Panc1 (cell line): ENCODE measurements around the gene F11. TPM values are rescaled to one million over a fixed set of nuclear protein-coding genes. Genes with fewer than 3 reads are reported as not detected.

Experiments used
- ATAC-seq: fragments of 200-7000 bp; cut with Tn5 transposase; 2 replicates; pipeline ENCODE4 v1.9.1; 2020; ENCODE audit warnings: mild to moderate bottlenecking, moderate library complexity
- BruUV-seq: library from RNA; stranded (reverse); fragments of 400-500 nt; replicated peaks from 2 replicates; lab custom pipeline; 2021; lab: Mats Ljungman, UMichigan
- CTCF ChIA-PET: fragments of 300-600 bp; sonication (Branson Sonifier 250); formaldehyde crosslinking; loops from one replicate; lab custom pipeline; 2022; ENCODE audit warnings: antibody characterized with exemption; lab: Charles Lee
- POLR2A ChIA-PET: fragments of 300-600 bp; sonication (Branson Sonifier 250); formaldehyde crosslinking; loops from one replicate; lab custom pipeline; 2022; ENCODE audit warnings: antibody characterized with exemption; lab: Charles Lee
- DNase-seq: peaks from one replicate; pipeline ENCODE4 v3.0.0-alpha.2; 2010; ENCODE audit warnings: low read depth, low spot score
- H3K27ac ChIP-seq: 2 replicates; pipeline ENCODE4 v1.5.1; 2011; ENCODE audit warnings: mild to moderate bottlenecking, low read length, inconsistent platforms
- H3K27me3 ChIP-seq: fragments of 200-500 bp; sonication (Bioruptor generic); 2 replicates; pipeline ENCODE4 v1.6.0; 2014; ENCODE audit warnings: low read length, inconsistent platforms; ENCODE audit not compliant: control insufficient read depth, insufficient read depth
- H3K36me3 ChIP-seq: fragments of 200-500 bp; sonication (Bioruptor generic); 2 replicates; pipeline ENCODE4 v1.5.1; 2014; ENCODE audit warnings: inconsistent platforms, mild to moderate bottlenecking, low read length, moderate library complexity; ENCODE audit not compliant: control insufficient read depth, insufficient read depth
- H3K4me1 ChIP-seq: 2 replicates; pipeline ENCODE4 v1.5.1; 2011; ENCODE audit warnings: inconsistent platforms, mild to moderate bottlenecking, low read length, moderate library complexity; ENCODE audit not compliant: control insufficient read depth, insufficient read depth
- H3K4me3 ChIP-seq, 2 experiments: 2 replicates each; pipeline ENCODE4 v1.5.1; 2011 to 2012; ENCODE audit warnings: low read depth in 2 of 2, low read length in 2 of 2, mild to moderate bottlenecking in 2 of 2, inconsistent platforms in 1 of 2, moderate library complexity in 1 of 2
- H3K9me3 ChIP-seq: fragments of 200-500 bp; sonication (Bioruptor generic); 2 replicates; pipeline ENCODE4 v1.5.1; 2014; ENCODE audit warnings: low read depth, mild to moderate bottlenecking, inconsistent platforms, low read length, moderate library complexity; ENCODE audit not compliant: control insufficient read depth, insufficient read depth
- CTCF ChIP-seq: fragments of 450-650 bp; IDR thresholded peaks from 2 replicates; pipeline ENCODE4 v1.5.1; 2017; ENCODE audit warnings: mild to moderate bottlenecking
- POLR2AphosphoS5 ChIP-seq: IDR thresholded peaks from 2 replicates; pipeline ENCODE4 v1.6.1; 2012; ENCODE audit warnings: mild to moderate bottlenecking, low read depth, low read length, moderate library complexity
- REST ChIP-seq, 2 experiments: IDR thresholded peaks; 2 replicates each; pipeline ENCODE4 v1.6.1; 2011 to 2012; ENCODE audit warnings: low read depth in 2 of 2, control low read depth in 1 of 2, low read length in 1 of 2, mild to moderate bottlenecking in 1 of 2, moderate library complexity in 1 of 2; ENCODE audit not compliant: insufficient read depth in 1 of 2
- SIN3A ChIP-seq: IDR thresholded peaks from 2 replicates; pipeline ENCODE4 v1.6.1; 2012; ENCODE audit warnings: low read depth, mild to moderate bottlenecking, low read length, moderate library complexity, borderline replicate concordance; ENCODE audit not compliant: insufficient read depth
- TCF7L2 ChIP-seq: IDR thresholded peaks from 2 replicates; pipeline ENCODE4 v1.6.1; 2011; ENCODE audit warnings: mild to moderate bottlenecking, low read depth, low read length, inconsistent platforms
- in situ Hi-C: cut with HindIII; loops from 2 replicates; pipeline ENCODE4 v1.10.0; 2016; ENCODE audit warnings: low sequenced_read_pairs, low pct_unique_long_range_greater_than_20kb
- intact Hi-C: fragments of 100-400 bp; cut with micrococcal nuclease; formaldehyde crosslinking; loops from one replicate; pipeline ENCODE4 v1.10.0; 2022; ENCODE audit not compliant: unreplicated experiment
- total RNA-seq: library from RNA; stranded (reverse); gene quantifications from one replicate; pipeline ENCODE4 v1.2.1, GENCODE V29; 2021; ENCODE audit not compliant: unreplicated experiment

Gene F11
- total RNA-seq, 1 experiment from 2014 or later = not detected

DNA sequence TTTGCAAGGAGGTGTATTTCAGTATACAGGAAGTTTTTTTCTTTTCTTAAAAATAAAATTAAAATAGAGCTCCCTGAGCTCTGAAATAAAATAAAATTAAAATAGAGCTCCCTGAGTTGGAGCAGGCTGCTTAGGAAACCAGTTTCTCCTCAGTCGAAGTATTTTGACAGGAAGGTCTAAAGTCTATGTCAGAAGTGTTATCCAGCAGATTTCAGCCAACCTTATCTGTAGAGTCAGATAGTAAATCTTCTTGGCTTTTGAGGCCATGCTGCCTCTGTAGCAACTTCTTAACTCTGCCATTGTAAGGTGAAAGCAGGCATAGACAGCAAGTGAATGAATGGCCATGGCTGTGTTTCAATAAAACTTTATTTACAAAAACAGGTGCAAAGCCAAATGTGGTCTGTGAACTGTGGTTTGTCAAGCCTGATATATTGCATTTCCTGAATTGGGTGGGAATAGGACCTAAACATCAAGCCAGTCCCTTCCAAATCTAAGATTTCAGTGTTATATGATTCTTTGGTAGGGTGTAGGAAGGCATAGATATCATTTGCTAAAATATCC, 48.2 kb upstream of the F11 start:
- Histone ChIP-seq H3K27ac (no peak overlapping the region), H3K4me3 (no peak overlapping the region), H3K9me3 (no peaks in the 10 kb centered on the region), H3K27me3 (no peaks in the 10 kb centered on the region), H3K4me1 (no peaks in the 10 kb centered on the region), H3K36me3 (no peaks in the 10 kb centered on the region)
- no peak for DNase-seq
- ChIA-PET CTCF (no interaction called here), POLR2A (no interaction called here)
- TF ChIP-seq SIN3A (no peak), TCF7L2 (no peak), CTCF (no peak), REST (IDR thresholded peaks at IDR 0.05; ENCODE audit: insufficient read depth in 1 of 2, low read depth in 2 of 2, low read length in 1 of 2) (no peak), POLR2AphosphoS5 (no peak)
- no TSS peak for BruUV-seq
- ATAC-seq = no peak
- intact Hi-C loops = no loop called here
- in situ Hi-C loops = no loop called here

DNA sequence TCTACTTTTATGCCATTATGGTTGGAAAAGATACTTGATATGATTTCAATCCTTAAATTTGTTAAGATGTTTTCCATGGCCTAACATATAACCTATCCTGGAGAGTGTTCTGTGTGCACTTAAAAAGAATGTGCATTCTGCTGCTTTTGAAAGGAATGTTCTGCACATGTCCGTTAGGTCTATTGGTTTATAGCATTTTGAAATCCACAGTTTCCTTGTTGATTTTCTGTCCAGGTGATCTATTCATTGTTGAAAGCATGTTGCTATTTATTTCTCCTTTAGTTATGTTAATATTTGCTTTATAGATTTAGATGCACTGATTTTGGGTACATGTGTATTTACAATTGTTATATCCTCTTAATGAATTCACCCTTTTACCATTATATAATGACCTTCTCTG, 44.4 kb upstream of the F11 start:
- ChIA-PET POLR2A (no interaction called here), CTCF (no interaction called here)
- H3K9me3 ChIP-seq = no peaks in the 10 kb centered on the region
- TF ChIP-seq CTCF = no peak
- TF ChIP-seq REST (IDR thresholded peaks at IDR 0.05; ENCODE audit: insufficient read depth in 1 of 2, low read depth in 2 of 2, low read length in 1 of 2) = no peak
- TF ChIP-seq POLR2AphosphoS5 = no peak
- no peak for TF ChIP-seq TCF7L2
- TF ChIP-seq SIN3A = no peak
- H3K4me3 ChIP-seq = no peak overlapping the region
- in situ Hi-C loops = no loop called here
- no peaks in the 10 kb centered on the region for H3K36me3 ChIP-seq
- H3K27ac ChIP-seq = no peak overlapping the region
- no peaks in the 10 kb centered on the region for H3K27me3 ChIP-seq
- no peaks in the 10 kb centered on the region for H3K4me1 ChIP-seq
- DNase-seq (no peak), ATAC-seq (no peak)
- intact Hi-C loops = no loop called here
- no TSS peak for BruUV-seq
